ENCODE results near the gene MUC5B.
"Not testable (repeated sequence)": the region's sequence is repeated elsewhere in the genome, so short reads cannot be mapped to it uniquely, and the experiment has no call there.

Gene MUC5B, protein sequence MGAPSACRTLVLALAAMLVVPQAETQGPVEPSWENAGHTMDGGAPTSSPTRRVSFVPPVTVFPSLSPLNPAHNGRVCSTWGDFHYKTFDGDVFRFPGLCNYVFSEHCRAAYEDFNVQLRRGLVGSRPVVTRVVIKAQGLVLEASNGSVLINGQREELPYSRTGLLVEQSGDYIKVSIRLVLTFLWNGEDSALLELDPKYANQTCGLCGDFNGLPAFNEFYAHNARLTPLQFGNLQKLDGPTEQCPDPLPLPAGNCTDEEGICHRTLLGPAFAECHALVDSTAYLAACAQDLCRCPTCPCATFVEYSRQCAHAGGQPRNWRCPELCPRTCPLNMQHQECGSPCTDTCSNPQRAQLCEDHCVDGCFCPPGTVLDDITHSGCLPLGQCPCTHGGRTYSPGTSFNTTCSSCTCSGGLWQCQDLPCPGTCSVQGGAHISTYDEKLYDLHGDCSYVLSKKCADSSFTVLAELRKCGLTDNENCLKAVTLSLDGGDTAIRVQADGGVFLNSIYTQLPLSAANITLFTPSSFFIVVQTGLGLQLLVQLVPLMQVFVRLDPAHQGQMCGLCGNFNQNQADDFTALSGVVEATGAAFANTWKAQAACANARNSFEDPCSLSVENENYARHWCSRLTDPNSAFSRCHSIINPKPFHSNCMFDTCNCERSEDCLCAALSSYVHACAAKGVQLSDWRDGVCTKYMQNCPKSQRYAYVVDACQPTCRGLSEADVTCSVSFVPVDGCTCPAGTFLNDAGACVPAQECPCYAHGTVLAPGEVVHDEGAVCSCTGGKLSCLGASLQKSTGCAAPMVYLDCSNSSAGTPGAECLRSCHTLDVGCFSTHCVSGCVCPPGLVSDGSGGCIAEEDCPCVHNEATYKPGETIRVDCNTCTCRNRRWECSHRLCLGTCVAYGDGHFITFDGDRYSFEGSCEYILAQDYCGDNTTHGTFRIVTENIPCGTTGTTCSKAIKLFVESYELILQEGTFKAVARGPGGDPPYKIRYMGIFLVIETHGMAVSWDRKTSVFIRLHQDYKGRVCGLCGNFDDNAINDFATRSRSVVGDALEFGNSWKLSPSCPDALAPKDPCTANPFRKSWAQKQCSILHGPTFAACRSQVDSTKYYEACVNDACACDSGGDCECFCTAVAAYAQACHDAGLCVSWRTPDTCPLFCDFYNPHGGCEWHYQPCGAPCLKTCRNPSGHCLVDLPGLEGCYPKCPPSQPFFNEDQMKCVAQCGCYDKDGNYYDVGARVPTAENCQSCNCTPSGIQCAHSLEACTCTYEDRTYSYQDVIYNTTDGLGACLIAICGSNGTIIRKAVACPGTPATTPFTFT (N-terminal part only)

DNA sequence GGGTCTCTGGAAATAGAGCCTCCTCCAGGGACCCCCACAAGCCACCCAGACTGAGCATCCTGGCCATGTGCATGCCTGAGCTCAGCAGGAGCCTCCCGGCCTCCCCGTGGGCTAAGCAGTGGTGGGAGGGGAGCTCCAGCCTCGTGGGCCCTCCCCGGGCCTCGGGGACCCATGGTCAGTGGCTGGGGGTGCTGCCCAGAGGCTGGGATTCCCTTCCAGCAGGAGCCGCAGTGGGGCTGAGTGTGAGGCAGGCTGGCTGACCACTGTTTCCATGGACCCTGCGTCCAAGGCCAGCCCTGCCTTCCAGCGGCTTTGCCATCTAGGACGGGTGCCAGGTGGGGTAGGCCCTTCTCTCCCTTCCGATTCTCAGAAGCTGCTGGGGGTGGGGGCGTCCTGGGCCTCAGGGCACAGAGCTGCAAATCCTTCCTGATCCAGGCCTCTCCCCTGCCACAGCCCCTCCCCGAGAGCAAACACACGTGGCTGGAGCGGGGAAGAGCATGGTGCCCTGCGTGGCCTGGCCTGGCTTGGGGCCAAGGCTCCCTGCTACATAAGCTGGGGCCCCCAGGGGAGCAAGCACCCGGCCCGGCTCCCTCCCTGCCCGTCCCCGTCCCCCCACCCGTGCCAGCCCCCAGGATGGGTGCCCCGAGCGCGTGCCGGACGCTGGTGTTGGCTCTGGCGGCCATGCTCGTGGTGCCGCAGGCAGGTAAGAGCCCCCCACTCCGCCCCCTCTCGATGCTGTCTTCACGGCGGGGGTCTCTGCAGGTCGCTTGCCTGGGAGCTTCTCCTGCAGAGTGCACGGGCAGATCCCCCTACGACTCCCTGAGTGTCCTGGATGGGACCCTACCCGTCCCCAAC lies at the start of gene MUC5B:
TSS of gene MUC5B (plus strand) at position 576 of the 855 bp plus-strand sequence. CDS start at position 634, 58 bp downstream.
- DNase-seq: no peak

DNA sequence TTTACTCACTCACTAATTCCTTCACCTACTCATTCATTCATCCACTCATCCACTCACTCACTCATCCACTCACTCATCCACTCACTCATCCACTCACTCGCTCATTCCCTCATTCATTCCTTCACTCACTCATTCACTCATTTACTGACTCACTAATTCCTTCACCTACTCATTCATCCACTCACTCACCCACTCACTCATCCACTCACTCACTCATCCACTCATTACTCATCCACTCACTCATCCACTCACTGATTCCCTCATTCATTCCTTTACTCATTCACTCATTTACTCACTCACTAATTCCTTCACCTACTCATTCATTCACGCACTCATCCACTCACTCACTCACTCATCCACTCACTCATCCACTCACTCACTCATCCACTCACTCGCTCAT lies 49.5 kb upstream of the MUC5B start:
- not testable (repeated sequence) for DNase-seq

DNA sequence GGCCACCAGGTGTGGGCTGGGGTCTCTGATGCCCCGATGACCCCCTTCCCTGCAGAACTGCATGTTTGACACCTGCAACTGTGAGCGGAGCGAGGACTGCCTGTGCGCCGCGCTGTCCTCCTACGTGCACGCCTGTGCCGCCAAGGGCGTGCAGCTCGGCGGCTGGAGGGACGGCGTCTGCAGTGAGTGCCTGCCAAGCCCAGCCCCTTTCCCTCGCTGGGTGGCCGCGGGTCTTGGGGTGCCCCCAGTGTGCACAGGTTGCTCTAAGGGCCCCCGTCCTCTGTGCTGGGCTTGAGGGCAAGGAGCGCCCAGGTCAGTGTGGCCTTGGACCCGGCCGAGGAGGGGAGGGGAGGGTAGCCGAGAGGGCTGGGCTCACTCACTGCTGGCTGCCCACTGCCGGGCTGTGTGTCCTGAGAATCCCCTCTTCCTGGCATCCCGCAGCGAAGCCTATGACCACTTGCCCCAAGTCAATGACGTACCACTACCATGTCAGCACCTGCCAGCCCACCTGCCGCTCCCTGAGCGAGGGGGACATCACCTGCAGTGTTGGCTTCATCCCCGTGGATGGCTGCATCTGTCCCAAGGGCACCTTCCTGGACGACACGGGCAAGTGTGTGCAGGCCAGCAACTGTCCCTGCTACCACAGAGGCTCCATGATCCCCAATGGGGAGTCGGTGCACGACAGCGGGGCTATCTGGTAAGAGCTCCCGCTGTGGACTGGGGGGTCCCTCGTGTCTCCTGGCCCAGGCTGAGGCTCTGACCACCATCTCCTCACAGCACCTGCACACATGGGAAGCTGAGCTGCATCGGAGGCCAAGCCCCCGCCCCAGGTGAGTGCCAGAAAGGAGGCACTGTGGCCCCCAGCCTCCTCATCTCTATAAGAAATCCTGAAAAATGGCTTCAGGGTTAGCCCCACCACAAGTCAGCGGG lies 48.2 kb upstream of the MUC5B start:
- DNase-seq: no peak

DNA sequence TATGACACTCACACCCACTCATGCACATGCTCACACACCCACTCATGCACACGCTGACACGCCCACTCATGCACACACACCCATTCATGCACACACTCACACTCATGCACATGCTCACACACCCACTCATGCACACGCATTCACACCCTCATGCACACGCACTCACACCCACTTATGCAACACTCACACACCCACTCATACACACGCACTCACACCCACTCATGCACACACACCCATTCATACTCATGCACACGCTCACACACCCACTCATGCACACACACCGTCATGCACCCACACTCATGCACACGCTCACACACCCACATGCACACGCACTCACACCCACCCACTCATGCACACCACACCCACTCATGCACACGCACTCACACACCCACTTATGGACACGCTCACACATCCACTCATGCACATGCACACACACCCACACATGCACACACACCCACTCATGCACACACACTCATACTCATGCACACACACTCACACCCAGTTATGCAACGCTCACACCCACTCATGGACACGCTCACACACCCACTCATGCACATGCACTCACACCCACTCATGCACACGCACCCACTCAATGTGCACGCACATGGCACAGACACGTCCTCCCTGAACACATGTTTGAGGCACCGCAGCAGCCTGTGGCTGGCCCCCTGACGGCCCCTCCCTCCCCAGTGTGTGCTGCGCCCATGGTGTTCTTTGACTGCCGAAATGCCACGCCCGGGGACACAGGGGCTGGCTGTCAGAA lies 47.2 kb upstream of the MUC5B start:
- DNase-seq: no peak

DNA sequence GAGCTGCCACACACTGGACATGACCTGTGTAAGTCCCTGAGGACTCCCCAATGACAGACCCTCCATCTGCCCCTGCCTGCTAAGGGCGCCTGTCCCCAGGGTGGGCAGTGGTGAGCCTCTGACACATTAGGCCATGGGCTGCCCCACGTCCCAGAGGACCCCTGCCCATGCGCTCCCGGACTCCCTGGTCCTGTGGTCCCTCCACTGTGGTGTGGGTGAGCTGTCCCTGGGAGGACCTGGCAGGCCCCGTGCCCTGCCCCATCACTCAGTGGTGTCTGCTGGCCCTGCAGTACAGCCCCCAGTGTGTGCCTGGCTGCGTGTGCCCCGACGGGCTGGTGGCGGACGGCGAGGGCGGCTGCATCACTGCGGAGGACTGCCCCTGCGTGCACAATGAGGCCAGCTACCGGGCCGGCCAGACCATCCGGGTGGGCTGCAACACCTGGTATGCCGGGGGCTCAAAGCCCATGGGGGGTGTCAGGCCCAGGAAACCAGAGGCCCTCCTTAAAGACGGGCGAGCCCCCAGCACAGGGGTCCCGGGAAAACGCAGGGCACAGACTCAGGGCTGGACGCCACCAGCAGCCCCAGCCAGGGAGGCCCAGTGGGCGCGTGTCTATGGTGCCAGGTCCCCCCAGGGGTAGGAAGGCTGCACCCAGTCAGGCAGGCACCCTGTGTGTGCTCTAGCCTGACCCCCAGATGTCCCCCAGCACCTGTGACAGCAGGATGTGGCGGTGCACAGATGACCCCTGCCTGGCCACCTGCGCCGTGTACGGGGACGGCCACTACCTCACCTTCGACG lies 46.4 kb upstream of the MUC5B start:
- DNase-seq: no peak

DNA sequence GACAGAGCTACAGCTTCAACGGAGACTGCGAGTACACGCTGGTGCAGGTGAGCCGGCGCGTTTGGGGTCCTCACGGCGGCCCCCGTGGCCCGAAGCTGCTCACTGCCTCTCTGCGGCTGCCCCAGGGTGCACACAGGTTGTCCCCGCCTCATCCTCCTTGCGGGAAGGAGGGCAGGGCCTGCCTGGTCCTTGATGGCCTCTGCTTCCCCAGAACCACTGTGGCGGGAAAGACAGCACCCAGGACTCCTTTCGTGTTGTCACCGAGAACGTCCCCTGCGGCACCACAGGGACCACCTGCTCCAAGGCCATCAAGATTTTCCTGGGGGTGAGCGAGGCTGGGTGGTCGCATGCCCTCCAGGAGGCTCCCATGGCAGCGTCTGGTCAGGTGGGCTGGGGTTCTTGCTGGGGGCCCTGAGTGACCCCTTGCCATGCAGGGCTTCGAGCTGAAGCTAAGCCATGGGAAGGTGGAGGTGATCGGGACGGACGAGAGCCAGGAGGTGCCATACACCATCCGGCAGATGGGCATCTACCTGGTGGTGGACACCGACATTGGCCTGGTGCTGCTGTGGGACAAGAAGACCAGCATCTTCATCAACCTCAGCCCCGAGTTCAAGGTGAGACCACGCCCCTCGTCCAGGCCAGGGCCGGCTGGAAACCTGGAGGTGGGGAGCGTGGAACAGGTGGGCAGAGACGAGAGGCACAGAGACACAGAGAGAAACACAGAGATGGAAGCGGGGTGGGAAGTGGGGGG lies 45.7 kb upstream of the MUC5B start:
- DNase-seq: no peak

DNA sequence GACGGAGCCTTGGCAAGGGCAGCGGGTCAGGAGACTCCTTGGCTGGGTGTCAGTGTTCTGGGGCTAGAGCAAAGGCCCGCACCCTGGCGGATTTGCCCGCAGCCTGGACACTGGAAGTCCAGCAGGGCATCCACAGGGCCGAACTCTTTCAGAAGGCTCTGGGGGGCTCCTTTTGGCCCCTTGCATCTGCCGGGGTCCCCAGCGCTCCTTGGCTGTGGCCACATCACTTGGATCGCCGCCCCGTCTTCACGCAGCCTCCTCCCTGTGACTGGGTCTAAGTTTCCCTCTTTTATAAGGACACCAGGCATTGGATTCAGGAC lies 45.1 kb upstream of the MUC5B start:
- DNase-seq: no peak

DNA sequence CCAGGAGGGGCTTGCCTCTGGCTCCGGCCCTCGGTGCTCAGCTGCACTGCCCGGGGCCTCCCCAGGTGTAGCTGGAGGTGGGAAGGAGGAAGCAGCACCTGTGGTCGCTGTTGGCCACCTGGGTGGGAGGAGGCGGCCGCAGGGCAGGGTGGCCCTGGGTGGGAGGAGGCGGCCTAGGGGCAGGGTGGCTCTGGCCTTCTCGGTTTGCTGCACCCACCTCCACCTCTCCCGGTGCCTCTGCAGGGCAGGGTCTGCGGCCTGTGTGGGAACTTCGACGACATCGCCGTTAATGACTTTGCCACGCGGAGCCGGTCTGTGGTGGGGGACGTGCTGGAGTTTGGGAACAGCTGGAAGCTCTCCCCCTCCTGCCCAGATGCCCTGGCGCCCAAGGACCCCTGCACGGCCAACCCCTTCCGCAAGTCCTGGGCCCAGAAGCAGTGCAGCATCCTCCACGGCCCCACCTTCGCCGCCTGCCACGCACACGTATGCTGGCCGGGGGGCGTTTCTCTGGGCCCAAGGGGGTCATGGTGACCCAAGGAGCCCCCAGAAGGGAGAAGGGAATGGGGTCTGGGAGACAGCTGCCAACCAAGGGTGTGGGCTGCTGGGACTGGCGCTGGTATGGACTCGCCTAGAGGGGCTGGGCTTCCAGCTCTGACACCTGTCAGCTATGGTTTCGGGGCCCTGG lies 44.5 kb upstream of the MUC5B start:
- DNase-seq: no peak

DNA sequence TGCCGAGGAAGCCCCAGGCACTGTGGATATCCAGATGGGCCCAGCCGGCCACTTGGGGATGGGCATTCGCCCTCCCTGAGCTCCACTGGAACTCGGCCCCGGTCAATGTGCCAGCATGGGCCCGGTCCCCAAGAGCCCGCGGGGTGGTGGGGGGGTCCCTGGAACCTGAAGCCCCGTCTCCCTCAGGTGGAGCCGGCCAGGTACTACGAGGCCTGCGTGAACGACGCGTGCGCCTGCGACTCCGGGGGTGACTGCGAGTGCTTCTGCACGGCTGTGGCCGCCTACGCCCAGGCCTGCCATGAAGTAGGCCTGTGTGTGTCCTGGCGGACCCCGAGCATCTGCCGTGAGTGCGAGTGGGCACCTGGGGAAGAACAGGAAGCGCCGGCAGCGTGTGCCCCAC lies 44.0 kb upstream of the MUC5B start:
- no peak for DNase-seq

DNA sequence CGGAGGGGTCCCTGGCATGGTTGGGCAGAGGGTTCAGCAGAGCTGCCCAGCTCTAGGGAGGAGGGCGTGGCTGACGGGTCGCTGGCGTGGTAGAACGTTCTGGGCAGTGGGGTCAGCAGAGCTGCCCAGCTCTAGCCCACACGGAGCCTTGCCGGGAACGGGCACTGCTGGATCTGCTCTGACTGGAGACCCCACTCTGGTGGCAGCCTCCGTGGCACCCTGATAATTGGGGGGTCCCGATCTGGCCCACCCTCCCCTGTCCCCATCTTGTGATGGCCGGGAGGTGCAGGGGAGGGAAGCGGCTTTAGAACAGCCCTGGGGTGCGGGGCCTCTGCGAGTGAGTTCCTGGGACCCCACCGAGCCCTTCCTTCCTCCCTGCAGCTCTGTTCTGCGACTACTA lies 43.2 kb upstream of the MUC5B start:
- DNase-seq: no peak

DNA sequence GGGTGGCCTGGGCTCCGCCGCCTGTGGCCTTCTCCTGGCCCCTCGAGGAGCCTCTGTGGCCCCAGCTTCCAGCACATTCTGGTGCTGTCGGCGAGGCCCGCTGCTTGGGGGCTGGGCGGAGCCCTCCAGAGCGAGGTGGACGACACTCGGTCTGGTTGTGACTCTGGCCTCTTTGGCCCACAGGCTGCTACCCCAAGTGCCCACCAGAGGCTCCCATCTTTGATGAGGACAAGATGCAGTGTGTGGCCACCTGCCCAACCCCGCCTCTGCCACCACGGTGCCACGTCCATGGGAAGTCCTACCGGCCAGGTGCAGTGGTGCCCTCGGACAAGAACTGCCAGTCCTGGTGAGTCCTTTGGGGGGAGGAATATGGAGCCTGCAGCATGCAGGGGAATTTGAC lies 42.7 kb upstream of the MUC5B start:
- DNase-seq: no peak

DNA sequence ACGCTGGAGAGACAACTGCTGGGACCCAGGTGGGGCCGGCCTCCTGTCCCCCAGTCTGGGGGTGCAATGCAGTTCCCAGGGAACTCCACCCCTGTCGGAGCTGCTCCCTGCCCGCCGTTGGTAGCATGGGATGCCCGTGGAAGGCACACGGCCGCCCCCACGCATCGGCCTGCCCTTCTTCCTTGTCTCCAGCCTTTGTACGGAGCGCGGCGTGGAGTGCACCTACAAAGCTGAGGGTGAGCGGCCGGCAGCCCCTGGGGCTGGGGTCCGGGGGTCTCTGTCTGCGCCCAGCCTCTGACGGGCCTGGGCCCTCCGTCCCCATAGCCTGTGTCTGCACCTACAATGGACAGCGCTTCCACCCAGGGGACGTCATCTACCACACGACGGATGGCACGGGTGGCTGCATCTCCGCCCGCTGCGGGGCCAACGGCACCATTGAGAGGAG lies 41.9 kb upstream of the MUC5B start:
- DNase-seq: no peak

DNA sequence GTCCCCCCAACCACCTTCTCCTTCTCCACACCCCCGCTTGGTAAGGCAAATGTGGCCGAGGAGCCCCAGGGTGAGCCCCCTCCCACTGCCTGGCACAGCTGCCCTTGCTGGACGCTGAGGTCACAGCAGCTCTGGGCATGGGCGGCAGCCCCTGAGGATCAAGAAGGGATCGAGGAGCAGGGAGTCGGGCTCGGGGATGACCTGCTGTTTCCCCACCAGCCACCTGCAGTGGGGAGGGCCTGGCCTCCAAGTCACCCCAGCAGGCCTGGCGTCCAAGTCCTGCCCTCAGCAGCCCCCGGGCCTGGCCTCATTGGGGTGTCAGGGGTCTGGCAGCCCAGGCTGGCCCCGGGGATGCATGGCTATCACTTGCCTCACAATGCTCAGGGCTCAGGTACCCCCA lies 41.4 kb upstream of the MUC5B start:
- DNase-seq: no peak

DNA sequence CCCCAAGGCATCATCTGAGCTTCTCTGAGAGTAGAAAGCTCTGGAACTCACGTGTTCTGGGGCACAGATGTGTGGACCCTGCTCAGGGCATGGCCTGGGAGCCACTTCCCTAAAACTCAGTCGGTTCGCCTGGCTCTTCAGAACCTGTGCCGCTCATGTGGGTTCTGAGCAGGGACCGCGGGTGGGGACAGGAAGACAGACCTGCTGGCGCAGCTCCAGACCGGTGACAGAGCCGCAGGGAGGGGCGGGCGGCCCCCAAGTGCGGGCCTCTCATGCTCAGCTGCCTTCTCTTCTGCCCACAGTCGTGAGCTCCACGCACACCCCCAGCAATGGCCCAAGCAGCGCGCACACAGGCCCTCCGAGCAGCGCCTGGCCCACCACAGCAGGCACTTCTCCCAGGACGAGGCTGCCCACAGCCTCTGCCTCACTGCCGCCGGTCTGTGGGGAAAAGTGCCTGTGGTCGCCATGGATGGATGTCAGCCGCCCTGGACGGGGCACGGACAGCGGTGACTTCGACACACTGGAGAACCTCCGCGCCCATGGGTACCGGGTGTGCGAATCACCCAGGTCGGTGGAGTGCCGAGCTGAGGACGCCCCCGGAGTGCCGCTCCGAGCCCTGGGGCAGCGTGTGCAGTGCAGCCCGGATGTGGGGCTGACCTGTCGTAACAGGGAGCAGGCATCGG lies 40.9 kb upstream of the MUC5B start:
- DNase-seq: peak; percentile 16

DNA sequence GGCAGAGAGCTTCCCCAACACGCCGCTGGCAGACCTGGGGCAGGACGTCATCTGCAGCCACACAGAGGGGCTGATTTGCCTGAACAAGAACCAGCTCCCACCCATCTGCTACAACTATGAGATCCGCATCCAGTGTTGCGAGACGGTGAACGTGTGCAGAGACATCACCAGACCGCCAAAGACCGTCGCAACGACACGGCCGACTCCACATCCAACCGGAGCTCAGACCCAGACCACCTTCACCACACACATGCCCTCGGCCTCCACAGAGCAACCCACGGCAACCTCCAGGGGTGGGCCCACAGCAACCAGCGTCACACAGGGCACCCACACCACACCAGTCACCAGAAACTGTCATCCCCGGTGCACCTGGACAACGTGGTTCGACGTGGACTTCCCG lies 38.7 kb upstream of the MUC5B start:
- not testable (repeated sequence) for DNase-seq

DNA sequence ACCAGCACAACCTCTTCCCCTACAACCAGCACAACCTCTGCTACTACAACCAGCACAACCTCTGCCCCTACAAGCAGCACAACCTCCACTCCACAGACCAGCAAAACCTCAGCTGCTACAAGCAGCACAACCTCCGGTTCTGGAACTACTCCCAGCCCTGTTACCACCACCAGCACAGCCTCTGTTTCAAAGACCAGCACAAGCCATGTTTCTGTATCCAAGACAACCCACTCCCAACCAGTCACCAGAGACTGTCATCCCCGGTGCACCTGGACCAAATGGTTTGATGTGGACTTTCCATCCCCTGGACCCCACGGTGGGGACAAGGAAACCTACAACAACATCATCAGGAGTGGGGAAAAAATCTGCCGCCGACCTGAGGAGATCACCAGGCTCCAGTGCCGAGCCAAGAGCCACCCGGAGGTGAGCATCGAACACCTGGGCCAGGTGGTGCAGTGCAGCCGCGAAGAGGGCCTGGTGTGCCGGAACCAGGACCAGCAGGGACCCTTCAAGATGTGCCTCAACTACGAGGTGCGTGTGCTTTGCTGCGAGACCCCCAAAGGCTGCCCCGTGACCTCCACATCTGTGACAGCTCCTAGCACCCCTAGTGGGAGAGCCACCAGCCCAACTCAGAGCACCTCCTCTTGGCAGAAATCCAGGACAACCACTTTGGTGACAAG lies 34.3 kb upstream of the MUC5B start:
- DNase-seq: not testable (repeated sequence)

DNA sequence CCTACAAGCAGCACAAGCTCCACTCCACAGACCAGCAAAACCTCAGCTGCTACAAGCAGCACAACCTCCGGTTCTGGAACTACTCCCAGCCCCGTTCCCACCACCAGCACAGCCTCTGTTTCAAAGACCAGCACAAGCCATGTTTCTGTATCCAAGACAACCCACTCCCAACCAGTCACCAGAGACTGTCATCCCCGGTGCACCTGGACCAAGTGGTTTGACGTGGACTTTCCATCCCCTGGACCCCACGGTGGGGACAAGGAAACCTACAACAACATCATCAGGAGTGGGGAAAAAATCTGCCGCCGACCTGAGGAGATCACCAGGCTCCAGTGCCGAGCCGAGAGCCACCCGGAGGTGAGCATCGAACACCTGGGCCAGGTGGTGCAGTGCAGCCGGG lies 33.0 kb upstream of the MUC5B start:
- DNase-seq: not testable (repeated sequence)
